Measurements from ENCODE around the gene C3orf85.

- no peak for TF ChIP-seq CTCF (IDR thresholded peaks at IDR 0.05)
- no peak for TF ChIP-seq POLR2A (IDR thresholded peaks at IDR 0.05)
Observed at GRCh38 chr3:109089265-109089664, 47.3 kb upstream of the C3orf85 start.
